IMR-90 (cell line): Measurements from ENCODE around the gene LIMS1. TPM values are rescaled to one million over a fixed set of nuclear protein-coding genes. Genes with fewer than 3 reads are reported as not detected.

Source experiments
- ATAC-seq: fragments of 200-7000 bp; cut with Tn5 transposase; 2 replicates; pipeline ENCODE4 v1.9.1; 2020; ENCODE audit warnings: low read depth, mild to moderate bottlenecking, moderate library complexity
- BruUV-seq: library from RNA; stranded (reverse); fragments of 400-500 nt; replicated peaks from 2 replicates; lab custom pipeline; 2021; lab: Mats Ljungman, UMichigan
- CTCF ChIA-PET: fragments of 300-600 bp; formaldehyde crosslinking; extraction: SDS; loops from one replicate; lab custom pipeline; 2021; ENCODE audit warnings: antibody characterized with exemption; lab: Yijun Ruan, JAX
- POLR2A ChIA-PET: fragments of 300-600 bp; sonication (Branson Sonifier 250); formaldehyde crosslinking; loops from one replicate; lab custom pipeline; 2022; ENCODE audit warnings: antibody characterized with exemption; ENCODE audit not compliant: unreplicated experiment; lab: Charles Lee
- DNase-seq: peaks from one replicate; pipeline ENCODE4 v3.0.0; 2013
- H2AFZ ChIP-seq: replicated peaks from 2 replicates; pipeline ENCODE3; 2013; ENCODE audit warnings: low read length, mild to moderate bottlenecking; ENCODE audit not compliant: poor library complexity
- H2AK5ac ChIP-seq: 2 replicates; pipeline ENCODE4 v1.6.1; 2013; ENCODE audit warnings: low read depth, low read length, inconsistent platforms
- H2AK9ac ChIP-seq: replicated peaks from 2 replicates; pipeline ENCODE3; 2013; ENCODE audit warnings: mild to moderate bottlenecking, low read depth, low read length, moderate library complexity; ENCODE audit not compliant: poor library complexity
- H2BK120ac ChIP-seq: 2 replicates; pipeline ENCODE4 v1.6.1; 2013; ENCODE audit warnings: low read depth, low read length, inconsistent platforms
- H2BK15ac ChIP-seq: 3 replicates; pipeline ENCODE4 v1.6.1; 2013; ENCODE audit warnings: low read depth, low read length, inconsistent platforms
- H2BK20ac ChIP-seq: 2 replicates; pipeline ENCODE4 v1.6.1; 2013; ENCODE audit warnings: low read depth, mild to moderate bottlenecking, inconsistent platforms, low read length, moderate library complexity
- H2BK5ac ChIP-seq: 2 replicates; pipeline ENCODE4 v1.6.1; 2013; ENCODE audit warnings: mild to moderate bottlenecking, low read depth, low read length, inconsistent platforms; ENCODE audit not compliant: poor library complexity, severe bottlenecking
- H3K14ac ChIP-seq: replicated peaks from 2 replicates; pipeline ENCODE4 v1.6.1; 2013; ENCODE audit warnings: low read depth, low read length, inconsistent platforms
- H3K18ac ChIP-seq: 2 replicates; pipeline ENCODE4 v1.6.1; 2013; ENCODE audit warnings: low read depth, low read length, control low read depth
- H3K23ac ChIP-seq: 2 replicates; pipeline ENCODE4 v1.6.1; 2013; ENCODE audit warnings: low read depth, low read length, inconsistent platforms
- H3K27ac ChIP-seq: 2 replicates; pipeline ENCODE4 v1.5.1; 2013; ENCODE audit warnings: mild to moderate bottlenecking, control low read depth, low read length; ENCODE audit not compliant: insufficient read depth
- H3K27me3 ChIP-seq: 2 replicates; pipeline ENCODE4 v1.6.1; 2013; ENCODE audit warnings: low read length; ENCODE audit not compliant: control insufficient read depth, insufficient read depth
- H3K36me3 ChIP-seq: 2 replicates; pipeline ENCODE4 v1.6.1; 2013; ENCODE audit warnings: low read length, mixed read lengths; ENCODE audit not compliant: control insufficient read depth, insufficient read depth
- H3K4ac ChIP-seq: 2 replicates; pipeline ENCODE4 v1.6.1; 2013; ENCODE audit warnings: low read depth, low read length, inconsistent platforms
- H3K4me1 ChIP-seq: 2 replicates; pipeline ENCODE4 v1.6.1; 2013; ENCODE audit warnings: low read length, mixed read lengths; ENCODE audit not compliant: control insufficient read depth, insufficient read depth
- H3K4me2 ChIP-seq: 2 replicates; pipeline ENCODE4 v1.6.1; 2013; ENCODE audit warnings: low read depth, mild to moderate bottlenecking, control low read depth, low read length, moderate library complexity
- H3K4me3 ChIP-seq: 2 replicates; pipeline ENCODE4 v1.5.1; 2013; ENCODE audit warnings: low read depth, mild to moderate bottlenecking, control low read depth, low read length, moderate library complexity; ENCODE audit not compliant: insufficient read depth
- H3K56ac ChIP-seq: 2 replicates; pipeline ENCODE4 v1.6.1; 2013; ENCODE audit warnings: low read length, inconsistent platforms; ENCODE audit not compliant: insufficient read depth; ENCODE audit errors: extremely low read depth
- H3K79me1 ChIP-seq, 2 experiments: 2 replicates each; pipeline ENCODE4 v1.6.1; 2013; ENCODE audit warnings: low read length in 2 of 2, inconsistent platforms in 1 of 2, low read depth in 1 of 2
- H3K9ac ChIP-seq: 2 replicates; pipeline ENCODE4 v1.6.1; 2013; ENCODE audit warnings: low read depth, low read length, control low read depth
- H3K9me1 ChIP-seq: 2 replicates; pipeline ENCODE4 v1.6.1; 2013; ENCODE audit warnings: low read length, inconsistent platforms; ENCODE audit not compliant: insufficient read depth
- H3K9me3 ChIP-seq: 2 replicates; pipeline ENCODE4 v1.6.1; 2013; ENCODE audit warnings: low read length; ENCODE audit not compliant: control insufficient read depth, insufficient read depth
- H4K20me1 ChIP-seq: 2 replicates; pipeline ENCODE4 v1.6.1; 2013; ENCODE audit warnings: low read length, inconsistent platforms; ENCODE audit not compliant: insufficient read depth
- H4K5ac ChIP-seq: 2 replicates; pipeline ENCODE4 v1.6.1; 2013; ENCODE audit warnings: mild to moderate bottlenecking, low read depth, low read length, control low read depth
- H4K8ac ChIP-seq, 2 experiments: 2 replicates each; pipeline ENCODE4 v1.6.1; 2013; ENCODE audit warnings: low read depth in 2 of 2, low read length in 2 of 2, control low read depth in 1 of 2, inconsistent platforms in 1 of 2
- H4K91ac ChIP-seq: 2 replicates; pipeline ENCODE4 v1.6.1; 2013; ENCODE audit warnings: low read depth, low read length, inconsistent platforms; ENCODE audit not compliant: insufficient read depth
- BHLHE40 ChIP-seq: fragments of 150-350 bp; IDR thresholded peaks from 2 replicates; pipeline ENCODE4 v1.6.1; 2016; ENCODE audit warnings: mild to moderate bottlenecking, low read depth, low read length
- CEBPB ChIP-seq: IDR thresholded peaks from 2 replicates; pipeline ENCODE4 v1.6.1; 2012; ENCODE audit warnings: low read depth, low read length, improper control_type of control experiment
- CHD1 ChIP-seq: IDR thresholded peaks from 2 replicates; pipeline ENCODE4 v1.6.1; 2012; ENCODE audit warnings: low read depth, low read length, improper control_type of control experiment
- CTCF ChIP-seq: conservative IDR thresholded peaks from 2 replicates; pipeline ENCODE4 v1.5.1; 2012; ENCODE audit warnings: mild to moderate bottlenecking, low read depth, low read length, improper control_type of control experiment
- ELK1 ChIP-seq: fragments of 150-350 bp; IDR thresholded peaks from 2 replicates; pipeline ENCODE4 v1.6.1; 2016; ENCODE audit warnings: low read depth, mild to moderate bottlenecking, low read length, moderate library complexity, borderline replicate concordance
- FOS ChIP-seq: fragments of 150-350 bp; IDR thresholded peaks from 2 replicates; pipeline ENCODE4 v1.6.1; 2016; ENCODE audit warnings: low read depth, low read length
- MAFK ChIP-seq: IDR thresholded peaks from 2 replicates; pipeline ENCODE4 v1.6.1; 2012; ENCODE audit warnings: low read depth, low read length, improper control_type of control experiment
- MAZ ChIP-seq: IDR thresholded peaks from 2 replicates; pipeline ENCODE4 v1.6.1; 2012; ENCODE audit warnings: low read depth, mild to moderate bottlenecking, low read length, improper control_type of control experiment, moderate library complexity, borderline replicate concordance
- MXI1 ChIP-seq: IDR thresholded peaks from 2 replicates; pipeline ENCODE4 v1.6.1; 2012; ENCODE audit warnings: low read depth, mild to moderate bottlenecking, low read length, moderate library complexity, borderline replicate concordance
- NFE2L2 ChIP-seq: fragments of 150-350 bp; IDR thresholded peaks from 2 replicates; pipeline ENCODE4 v1.6.1; 2016; ENCODE audit warnings: low read depth, mild to moderate bottlenecking, low read length
- POLR2A ChIP-seq: IDR thresholded peaks from 2 replicates; pipeline ENCODE4 v1.6.1; 2012; ENCODE audit warnings: mild to moderate bottlenecking, low read depth, low read length
- RAD21 ChIP-seq: IDR thresholded peaks from 2 replicates; pipeline ENCODE4 v1.6.1; 2012; ENCODE audit warnings: low read length, improper control_type of control experiment
- RCOR1 ChIP-seq: IDR thresholded peaks from 2 replicates; pipeline ENCODE4 v1.6.1; 2012; ENCODE audit warnings: mild to moderate bottlenecking, low read length, improper control_type of control experiment; ENCODE audit not compliant: insufficient replicate concordance
- RFX5 ChIP-seq: IDR thresholded peaks from 2 replicates; pipeline ENCODE4 v1.8.0; 2012; ENCODE audit warnings: low read depth, mild to moderate bottlenecking, low read length, moderate library complexity
- SMC3 ChIP-seq: fragments of 150-350 bp; IDR thresholded peaks from 2 replicates; pipeline ENCODE4 v1.6.1; 2016; ENCODE audit warnings: low read depth, mild to moderate bottlenecking, antibody characterized with exemption, low read length, moderate library complexity
- USF2 ChIP-seq: fragments of 150-350 bp; IDR thresholded peaks from 2 replicates; pipeline ENCODE4 v1.6.1; 2017; ENCODE audit warnings: mild to moderate bottlenecking, antibody characterized with exemption, low read length, low read depth
- WGBS, 2 experiments: methylation state at CpG; one replicate each; pipeline versions ENCODE4 v1.1.5 to v1.1.7; 2013; ENCODE audit warnings: missing lambda C conversion rate in 2 of 2; ENCODE audit not compliant: insufficient read length in 1 of 2; ENCODE audit errors: extremely low coverage in 2 of 2; 5-methylcytosine and 5-hydroxymethylcytosine counted together
- dilution Hi-C: fragments of 300-500 bp; cut with HindIII; formaldehyde crosslinking; loops from one replicate; pipeline ENCODE4 v1.14.3; 2018; ENCODE audit warnings: low sequenced_read_pairs; ENCODE audit not compliant: unreplicated experiment
- in situ Hi-C: fragments of 300-500 bp; cut with MboI; formaldehyde crosslinking; loops from 3 replicates; pipeline ENCODE4 v1.14.3; 2019; ENCODE audit warnings: low sequenced_read_pairs, inconsistent platforms, mixed read lengths
- intact Hi-C: fragments of 100-400 bp; cut with micrococcal nuclease; formaldehyde crosslinking; loops from 2 replicates; pipeline ENCODE4 v1.10.0; 2022
- polyA plus RNA-seq, 3 experiments: library from polyadenylated mRNA; depleted of rRNA; stranded (reverse); fragments of >200 nt; gene quantifications; 2 replicates each; pipeline ENCODE4 v1.2.3, GENCODE V29; 2012; ENCODE audit warnings: low replicate concordance in 1 of 3
- total RNA-seq: library from RNA; depleted of rRNA; stranded (reverse); fragments of >200 nt; gene quantifications from 2 replicates; pipeline ENCODE4 v1.2.3, GENCODE V29; 2012

LIMS1 gene
- total and polyA plus RNA-seq, 2 of the 4 experiments (the other 2 are of a cell fraction): 59.1 to 131 TPM

GRCh38 chr2:108616318-108616717 lies 82.0 kb downstream of the LIMS1 start:
- Histone ChIP-seq H3K27me3 (no peaks in the 10 kb centered on the region), H2BK15ac (no peak overlapping the region), H3K9ac (no peak overlapping the region), H3K79me1 (peaks cover 31 to 83% of the 10 kb centered on the region in 2 experiments), H3K9me1 (peaks cover 33% of the 10 kb centered on the region), H3K14ac (0 out of 2 replicates have a peak overlapping the region, but pooled peaks have one; percentile 2), H2BK20ac (0 out of 2 replicates have a peak overlapping the region, but pooled peaks have one; percentile 34), H3K9me3 (no peaks in the 10 kb centered on the region), H3K27ac (no peak overlapping the region), H2AK9ac (no peak overlapping the region), H3K4me1 (peaks cover 43% of the 10 kb centered on the region), H2BK120ac (no peak overlapping the region), H3K56ac (no peak overlapping the region), H2AK5ac (no peak overlapping the region), H4K8ac (0 out of 4 replicates have a peak overlapping the region, but pooled peaks of 1 of the 2 experiments have one; percentile 27), H3K4ac (peak overlapping the region; percentile 12; the same call in 1 of the 2 replicates), H2BK5ac (no peak overlapping the region), H3K4me3 (no peak overlapping the region), H3K36me3 (no peaks in the 10 kb centered on the region), H2AFZ (no peak overlapping the region), H3K18ac (no peak overlapping the region; the same call in 1 of the 2 replicates), H3K23ac (0 out of 2 replicates have a peak overlapping the region, but pooled peaks have one; percentile 26), H3K4me2 (0 out of 2 replicates have a peak overlapping the region, but pooled peaks have one; percentile 13), H4K20me1 (peaks cover 49% of the 10 kb centered on the region), H4K5ac (no peak overlapping the region), H4K91ac (no peak overlapping the region)
- POLR2A ChIA-PET: interaction anchor here (0.6 kb wide), 1 partner anchor 85 kb away, joined by 3 read pairs; no protein-coding TSS in a partner anchor
- WGBS, 2 experiments: 95% methylated on average over 2 of the region's 5 CpGs; no CpG with 5 or more reads in 1 of the 2 experiments
- ATAC-seq (no peak), DNase-seq (no peak)
- CTCF ChIA-PET: interaction anchor here (1.0 to 2.9 kb wide), 3 partner anchors 17 to 220 kb away, joined by 3 to 18 read pairs (median 3); no protein-coding TSS in a partner anchor
- TF ChIP-seq POLR2A: no peak
- TF ChIP-seq NFE2L2: no peak
- no peak for TF ChIP-seq CTCF
- no peak for TF ChIP-seq RAD21
- TF ChIP-seq RFX5: no peak
- TF ChIP-seq ELK1: no peak
- no peak for TF ChIP-seq CHD1
- TF ChIP-seq FOS: no peak
- TF ChIP-seq CEBPB: no peak
- no peak for TF ChIP-seq MAFK
- no peak for TF ChIP-seq MAZ
- TF ChIP-seq BHLHE40: no peak
- no peak for TF ChIP-seq RCOR1
- TF ChIP-seq MXI1: no peak
- TF ChIP-seq USF2: no peak
- TF ChIP-seq SMC3: no peak
- intact Hi-C loops (no loop called here), dilution Hi-C loops (no loop called here), in situ Hi-C loops (no loop called here)
- BruUV-seq: no TSS peak
